Right renal cortex interstitium (tissue), 3 donors: ENCODE measurements around the gene BCL2L11. TPM values are rescaled to one million over a fixed set of nuclear protein-coding genes. Genes with fewer than 3 reads are reported as not detected.

Experiments
- DNase-seq, 3 donors: peaks; one replicate each; pipeline ENCODE4 v3.0.0-alpha.2; 2013; ENCODE audit warnings: low read depth in 3 of 3, low spot score in 2 of 3
- polyA plus RNA-seq, 3 donors: library from polyadenylated mRNA; unstranded; fragments of 120-200 nt; gene quantifications; one replicate each; pipeline ENCODE4 v1.2.1, GENCODE V29; 2013; ENCODE audit not compliant: insufficient read length in 3 of 3

Gene BCL2L11
- polyA plus RNA-seq, 3 donors: 16.1 to 19.3 (median 17.8) TPM

GRCh38 chr2:111188681-111189080, 68.0 kb downstream of the BCL2L11 start:
- DNase-seq: no peak

- no peak for DNase-seq
These were observed 68.4 kb downstream of the BCL2L11 start for GRCh38 chr2:111189106-111189505.

GRCh38 chr2:111190816-111191540, 70.3 kb downstream of the BCL2L11 start:
- DNase-seq: no peak

GRCh38 chr2:111191877-111192276, 71.2 kb downstream of the BCL2L11 start:
- DNase-seq: no peak

GRCh38 chr2:111192776-111193368, 72.2 kb downstream of the BCL2L11 start:
- DNase-seq: no peak

GRCh38 chr2:111194835-111195621, 74.3 kb downstream of the BCL2L11 start:
- DNase-seq: no peak

GRCh38 chr2:111196435-111196834, 75.7 kb downstream of the BCL2L11 start:
- DNase-seq: no peak

- no peak for DNase-seq
These were observed 78.0 kb downstream of the BCL2L11 start for GRCh38 chr2:111198701-111199100.

- DNase-seq: no peak
These were observed 79.1 kb downstream of the BCL2L11 start for GRCh38 chr2:111199840-111200239.

GRCh38 chr2:111200333-111200881, 79.7 kb downstream of the BCL2L11 start:
- no peak for DNase-seq

- DNase-seq: no peak
These were observed 80.5 kb downstream of the BCL2L11 start for GRCh38 chr2:111201214-111201613.

- DNase-seq: no peak
These were observed 81.7 kb downstream of the BCL2L11 start for GRCh38 chr2:111202266-111203040.

GRCh38 chr2:111204706-111205105, 84.0 kb downstream of the BCL2L11 start:
- DNase-seq: no peak

GRCh38 chr2:111205774-111206173, 85.1 kb downstream of the BCL2L11 start:
- DNase-seq: no peak

- DNase-seq: no peak
These were observed 87.1 kb downstream of the BCL2L11 start for GRCh38 chr2:111207851-111208250.

- no peak for DNase-seq
These were observed 87.9 kb downstream of the BCL2L11 start for GRCh38 chr2:111208639-111209038.

GRCh38 chr2:111209045-111209514, 88.4 kb downstream of the BCL2L11 start:
- no peak for DNase-seq

GRCh38 chr2:111210036-111210435, 89.3 kb downstream of the BCL2L11 start:
- no peak for DNase-seq

- DNase-seq: no peak
These were observed 93.2 kb downstream of the BCL2L11 start for GRCh38 chr2:111213877-111214276.
